ENCODE measurements around the gene MLLT10.

MLLT10 gene

GRCh38 chr10:21526188-21526859 is 7.7 kb upstream of the MLLT10 start:
- peak; percentile 89 for DNase-seq (ENCODE audit: low spot score)
- TF ChIP-seq CTCF (IDR thresholded peaks at IDR 0.05) = no peak
- H3K27ac ChIP-seq = peak overlapping the region; percentile 98 to 99
- peak overlapping the region; percentile 85 for H3K4me3 ChIP-seq

GRCh38 chr10:21526860-21527597 is 7.0 kb upstream of the MLLT10 start:
- DNase-seq (ENCODE audit: low spot score) = peak; percentile 80
- TF ChIP-seq CTCF (IDR thresholded peaks at IDR 0.05) = no peak
- Histone ChIP-seq H3K27ac (peak overlapping the region; percentile 98 to 99), H3K4me3 (peak overlapping the region; percentile 85)

- Histone ChIP-seq H3K27ac (peak overlapping the region; percentile 98 to 99), H3K4me3 (peak overlapping the region; percentile 85)
- no peak for TF ChIP-seq CTCF (IDR thresholded peaks at IDR 0.05)
- no peak for DNase-seq (ENCODE audit: low spot score)
Measured at GRCh38 chr10:21527598-21528235, 6.3 kb upstream of the MLLT10 start.

GRCh38 chr10:21528236-21529031 is 5.6 kb upstream of the MLLT10 start:
- peak overlapping the region; percentile 85 for H3K4me3 ChIP-seq
- TF ChIP-seq CTCF (IDR thresholded peaks at IDR 0.05) = no peak
- H3K27ac ChIP-seq = peak overlapping the region; percentile 98 to 99
- no peak for DNase-seq (ENCODE audit: low spot score)

- TF ChIP-seq CTCF (IDR thresholded peaks at IDR 0.05) = no peak
- peak overlapping the region in 1 of 2 donors; percentile 26 for H3K27ac ChIP-seq
- no peak for DNase-seq (ENCODE audit: low spot score)
- no peak overlapping the region for H3K4me3 ChIP-seq
Measured at GRCh38 chr10:21529032-21529910, 4.8 kb upstream of the MLLT10 start.

GRCh38 chr10:21530168-21530567 is 3.9 kb upstream of the MLLT10 start:
- no peak overlapping the region for H3K27ac ChIP-seq

More at GRCh38 chr10:21530168-21530567, 3.9 kb upstream of the MLLT10 start:
- DNase-seq (ENCODE audit: low spot score) = no peak
- TF ChIP-seq CTCF (IDR thresholded peaks at IDR 0.05) = no peak
- no peak overlapping the region for H3K4me3 ChIP-seq
